HL-60 (cell line): ENCODE results near the gene BABAM2.
"Not testable (repeated sequence)": the region's sequence is repeated elsewhere in the genome, so short reads cannot be mapped to it uniquely, and the experiment has no call there.

Source experiments
- DNase-seq, 2 experiments: peaks; one replicate each; pipeline ENCODE4 v3.0.0-alpha.2; 2010 to 2020; ENCODE audit warnings: low read depth in 1 of 2, low spot score in 1 of 2
- H3K27ac ChIP-seq: fragments of 250-450 bp; sonication (Bioruptor Pico); replicated peaks from 2 replicates; pipeline ENCODE4 v1.5.1; 2020; ENCODE audit warnings: mild to moderate bottlenecking, moderate library complexity
- H3K27me3 ChIP-seq: fragments of 250-450 bp; sonication (Bioruptor Pico); 2 replicates; pipeline ENCODE4 v1.5.1; 2021; ENCODE audit warnings: mild to moderate bottlenecking, moderate library complexity; ENCODE audit not compliant: insufficient read depth, poor library complexity, severe bottlenecking
- H3K4me3 ChIP-seq: replicated peaks from 2 replicates; pipeline ENCODE4 v1.5.1; 2011; ENCODE audit warnings: mild to moderate bottlenecking, control low read depth, low read length; ENCODE audit not compliant: insufficient read depth
- CTCF ChIP-seq: IDR thresholded peaks from one replicate; pipeline ENCODE4 v1.5.1; 2011; ENCODE audit warnings: low read length, control low read depth, inconsistent platforms; ENCODE audit not compliant: insufficient read depth
- GABPA ChIP-seq: IDR thresholded peaks from 2 replicates; pipeline ENCODE4 v1.6.1; 2012; ENCODE audit warnings: low read depth
- POLR2AphosphoS5 ChIP-seq: IDR thresholded peaks from 2 replicates; pipeline ENCODE4 v1.6.1; 2012; ENCODE audit warnings: low read depth
- REST ChIP-seq: IDR thresholded peaks from 2 replicates; pipeline ENCODE4 v1.6.1; 2012; ENCODE audit warnings: low read depth; ENCODE audit not compliant: insufficient replicate concordance
- SPI1 ChIP-seq: IDR thresholded peaks from 2 replicates; pipeline ENCODE4 v1.6.1; 2012; ENCODE audit warnings: low read depth, mild to moderate bottlenecking, borderline replicate concordance

Gene BABAM2

GRCh38 chr2:28108143-28108542, 217.6 kb downstream of the BABAM2 start:
- no peak for DNase-seq
- no peaks in the 10 kb centered on the region for H3K27me3 ChIP-seq
- no peak overlapping the region for H3K4me3 ChIP-seq
- H3K27ac ChIP-seq, result no peak overlapping the region
- no peak for TF ChIP-seq GABPA
- TF ChIP-seq SPI1, result no peak
- TF ChIP-seq POLR2AphosphoS5, result no peak
- TF ChIP-seq REST, result no peak
- no peak for TF ChIP-seq CTCF

GRCh38 chr2:28113771-28114170, 223.2 kb downstream of the BABAM2 start:
- DNase-seq, H3K27me3 ChIP-seq, H3K27ac ChIP-seq, H3K4me3 ChIP-seq: not testable (repeated sequence)

- TF ChIP-seq REST (no peak), SPI1 (no peak), CTCF (no peak)
- no peak for DNase-seq
- Histone ChIP-seq H3K27me3 (no peaks in the 10 kb centered on the region), H3K4me3 (no peak overlapping the region), H3K27ac (no peak overlapping the region)
Observed at GRCh38 chr2:28117104-28117596, 226.6 kb downstream of the BABAM2 start.

- TF ChIP-seq SPI1 (no peak), GABPA (no peak), CTCF (no peak), REST (no peak), POLR2AphosphoS5 (no peak)
- Histone ChIP-seq H3K27ac (no peak overlapping the region), H3K4me3 (no peak overlapping the region), H3K27me3 (no peaks in the 10 kb centered on the region)
- DNase-seq, result no peak
Observed at GRCh38 chr2:28119631-28120030, 229.1 kb downstream of the BABAM2 start.
